ENCODE data around the gene SLC4A3. TPM values are rescaled to one million over a fixed set of nuclear protein-coding genes. Genes with fewer than 3 reads are reported as not detected.
A peak's percentile ranks its signal among the peaks of the same experiment; 100 is the strongest.

The SLC4A3 gene
- total RNA-seq, 1 donor from 2014 or later = 0.20 TPM

GRCh38 chr2:219613461-219614070 lies 13.9 kb upstream of the SLC4A3 start:
- ATAC-seq (no peak), DNase-seq (ENCODE audit: low spot score) (no peak)

DNA sequence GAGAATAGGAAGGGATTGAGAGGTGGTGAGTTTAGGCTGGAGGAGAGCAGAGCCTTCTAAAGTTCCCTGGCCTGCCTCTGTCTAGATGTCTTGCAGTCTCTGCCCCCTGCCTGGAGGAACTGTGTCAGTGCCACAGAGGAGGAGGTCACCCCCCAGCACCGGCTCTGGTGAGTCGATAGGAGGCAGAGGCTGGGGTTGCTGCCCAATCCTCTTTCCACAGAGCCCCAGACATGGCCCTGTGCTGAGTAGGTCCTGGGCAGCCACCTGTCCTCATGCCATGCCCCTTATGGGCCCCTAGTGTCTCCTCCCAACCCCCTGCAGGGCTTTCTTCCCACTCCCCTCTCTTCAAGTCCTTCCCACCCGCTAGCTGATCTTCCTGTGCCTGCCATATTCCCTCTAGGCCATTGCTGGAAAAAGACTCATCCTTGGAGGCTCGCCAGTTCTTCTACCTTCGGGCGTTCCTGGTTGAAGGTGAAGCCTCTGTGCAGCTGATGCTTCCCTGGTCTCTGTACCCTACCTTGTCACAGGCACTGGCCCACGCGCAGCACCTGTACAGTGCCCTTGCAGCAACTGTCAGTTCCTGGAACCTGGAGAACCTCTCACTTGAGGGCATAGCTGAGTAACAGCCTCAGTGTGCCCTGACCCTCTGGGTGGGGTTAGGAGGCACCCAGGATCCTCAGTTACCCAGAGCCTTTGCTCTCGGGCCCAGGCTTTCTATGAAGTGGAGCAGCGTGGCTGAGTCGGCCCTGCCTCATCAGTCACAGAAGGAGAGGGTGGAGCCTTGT lies 13.2 kb upstream of the SLC4A3 start:
- ATAC-seq = no peak

DNA sequence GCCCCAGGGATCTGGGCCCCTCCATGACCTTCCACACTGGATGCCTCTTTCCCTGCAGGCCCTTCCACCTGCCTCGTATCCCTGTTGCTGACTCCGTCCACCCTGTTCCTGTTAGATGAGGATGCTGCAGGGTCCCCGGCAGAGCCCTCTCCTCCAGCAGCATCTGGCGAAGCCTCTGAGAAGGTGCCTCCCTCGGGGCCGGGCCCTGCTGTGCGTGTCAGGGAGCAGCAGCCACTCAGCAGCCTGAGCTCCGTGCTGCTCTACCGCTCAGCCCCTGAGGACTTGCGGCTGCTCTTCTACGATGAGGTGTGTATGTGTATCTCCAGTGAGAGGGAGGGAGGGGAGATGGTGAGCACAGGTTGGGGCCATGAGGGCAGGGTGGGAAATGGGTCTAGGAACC lies 12.4 kb upstream of the SLC4A3 start:
- DNase-seq (ENCODE audit: low spot score) (no peak), ATAC-seq (no peak)

More for the DNA sequence above, 13.2 kb upstream of the SLC4A3 start:
- DNase-seq (ENCODE audit: low spot score) = no peak

GRCh38 chr2:219615894-219616293 lies 11.5 kb upstream of the SLC4A3 start:
- DNase-seq (ENCODE audit: low spot score) (no peak), ATAC-seq (no peak)

- peak; percentile 85 for ATAC-seq
- no peak for DNase-seq (ENCODE audit: low spot score)
Measured at GRCh38 chr2:219616550-219616949, 10.9 kb upstream of the SLC4A3 start.

- peak; percentile 38 for ATAC-seq
- DNase-seq (ENCODE audit: low spot score) = no peak
Measured at GRCh38 chr2:219618733-219619122, 8.7 kb upstream of the SLC4A3 start.

DNA sequence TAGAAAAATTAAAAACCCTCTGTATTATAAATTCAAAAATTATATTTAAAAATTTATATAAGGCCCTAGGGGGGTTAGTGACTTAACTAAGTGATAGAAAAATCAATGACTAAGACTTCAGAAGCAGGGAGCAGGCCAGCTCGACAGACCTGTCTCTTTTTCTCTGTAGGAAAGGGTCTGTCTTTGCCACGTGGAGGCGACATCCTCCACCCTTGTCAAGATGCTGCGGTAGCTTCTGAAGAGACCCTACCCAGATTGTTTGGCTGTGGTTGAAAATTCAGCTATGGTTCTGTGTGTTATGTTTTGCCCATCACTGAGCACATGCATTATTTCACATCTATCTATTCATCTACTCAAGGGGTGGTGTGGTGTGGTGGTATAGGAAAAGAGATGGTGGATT lies 8.2 kb upstream of the SLC4A3 start:
- no peak for DNase-seq (ENCODE audit: low spot score)
- no peak for ATAC-seq

GRCh38 chr2:219620546-219620945 lies 6.9 kb upstream of the SLC4A3 start:
- no peak for DNase-seq (ENCODE audit: low spot score)
- no peak for ATAC-seq

DNA sequence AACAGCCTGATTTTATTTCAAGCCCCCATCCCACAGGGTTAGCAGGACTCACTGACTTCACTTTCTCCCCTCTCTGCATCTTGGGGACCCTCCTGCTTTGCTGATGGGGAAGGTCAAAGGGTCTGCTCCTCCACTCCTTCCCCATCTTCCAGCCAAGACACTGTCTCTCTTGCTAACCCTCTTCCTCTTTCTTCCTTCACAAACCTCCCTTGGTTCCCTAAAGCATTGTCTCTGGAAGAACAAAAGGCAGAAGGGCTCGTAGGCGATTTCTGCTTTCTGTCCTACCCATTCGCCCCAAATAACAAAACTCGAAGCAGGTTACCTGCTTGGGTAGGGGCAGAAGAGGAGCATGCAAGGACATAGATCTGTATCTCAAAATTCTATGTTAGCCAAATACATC lies 5.5 kb upstream of the SLC4A3 start:
- ATAC-seq = no peak
- no peak for DNase-seq (ENCODE audit: low spot score)

DNA sequence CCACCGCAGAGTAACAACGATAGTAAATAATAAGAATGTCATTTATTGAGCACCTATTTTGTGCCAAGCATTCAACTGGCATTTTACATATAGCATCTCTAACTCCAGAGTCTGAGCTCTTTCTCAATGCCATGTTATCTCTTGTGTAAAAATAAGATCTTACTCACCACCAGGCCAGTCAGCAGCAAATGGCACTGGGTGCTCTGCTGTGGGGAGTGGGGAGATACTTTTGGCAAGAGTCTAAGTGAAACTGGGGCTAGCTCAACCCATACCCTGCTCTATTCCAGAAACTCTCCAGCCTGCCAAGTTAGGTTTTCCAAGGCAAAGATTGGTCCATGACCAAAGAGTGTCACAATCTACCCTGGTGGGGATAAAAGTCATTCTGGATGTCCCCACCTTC lies 5.0 kb upstream of the SLC4A3 start:
- ATAC-seq (no peak), DNase-seq (ENCODE audit: low spot score) (no peak)

DNA sequence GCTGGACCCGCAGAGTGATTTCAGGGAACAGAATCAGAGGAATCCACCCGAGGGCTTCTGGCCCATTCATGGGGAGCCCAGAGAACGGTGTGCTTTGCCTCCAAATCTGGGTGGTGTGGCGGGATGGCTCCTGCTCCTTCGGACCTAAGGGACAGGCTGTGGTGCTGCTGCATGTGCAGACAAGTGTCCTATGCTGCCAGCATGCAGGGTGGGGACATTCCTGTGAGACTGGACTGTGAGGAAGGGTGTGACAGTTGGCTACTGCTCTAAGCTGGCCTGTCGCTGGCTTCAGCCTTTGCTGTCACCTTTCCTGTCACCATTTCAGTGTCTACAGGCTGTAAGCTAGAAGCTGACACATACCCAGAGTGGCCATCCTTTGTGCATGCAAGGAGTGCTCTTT lies 2.9 kb upstream of the SLC4A3 start:
- DNase-seq (ENCODE audit: low spot score) = no peak
- no peak for ATAC-seq

DNA sequence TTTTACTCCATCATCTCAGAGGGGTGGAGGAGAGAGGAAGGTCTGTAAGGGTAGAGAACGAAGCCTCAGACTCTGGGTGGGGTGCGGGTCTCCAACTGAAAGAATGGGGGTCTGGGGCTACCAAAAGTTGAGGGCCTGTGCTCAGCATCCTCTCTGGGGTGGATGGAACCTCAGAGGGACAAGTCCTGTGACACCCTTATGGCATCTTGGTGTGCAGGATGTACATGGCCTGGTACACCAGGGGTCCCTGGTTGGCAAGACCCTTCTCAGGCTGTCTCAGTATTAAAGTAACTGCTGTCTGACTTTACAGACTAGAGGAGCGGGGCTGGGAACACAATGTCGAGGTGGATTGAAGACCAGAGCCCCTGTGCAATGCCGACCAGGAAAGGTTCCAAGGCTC lies 2.3 kb upstream of the SLC4A3 start:
- DNase-seq (ENCODE audit: low spot score) (no peak), ATAC-seq (no peak)

- ATAC-seq = no peak
- DNase-seq (ENCODE audit: low spot score) = no peak
Measured at GRCh38 chr2:219626540-219626939, 890 bp upstream of the SLC4A3 start.

DNA sequence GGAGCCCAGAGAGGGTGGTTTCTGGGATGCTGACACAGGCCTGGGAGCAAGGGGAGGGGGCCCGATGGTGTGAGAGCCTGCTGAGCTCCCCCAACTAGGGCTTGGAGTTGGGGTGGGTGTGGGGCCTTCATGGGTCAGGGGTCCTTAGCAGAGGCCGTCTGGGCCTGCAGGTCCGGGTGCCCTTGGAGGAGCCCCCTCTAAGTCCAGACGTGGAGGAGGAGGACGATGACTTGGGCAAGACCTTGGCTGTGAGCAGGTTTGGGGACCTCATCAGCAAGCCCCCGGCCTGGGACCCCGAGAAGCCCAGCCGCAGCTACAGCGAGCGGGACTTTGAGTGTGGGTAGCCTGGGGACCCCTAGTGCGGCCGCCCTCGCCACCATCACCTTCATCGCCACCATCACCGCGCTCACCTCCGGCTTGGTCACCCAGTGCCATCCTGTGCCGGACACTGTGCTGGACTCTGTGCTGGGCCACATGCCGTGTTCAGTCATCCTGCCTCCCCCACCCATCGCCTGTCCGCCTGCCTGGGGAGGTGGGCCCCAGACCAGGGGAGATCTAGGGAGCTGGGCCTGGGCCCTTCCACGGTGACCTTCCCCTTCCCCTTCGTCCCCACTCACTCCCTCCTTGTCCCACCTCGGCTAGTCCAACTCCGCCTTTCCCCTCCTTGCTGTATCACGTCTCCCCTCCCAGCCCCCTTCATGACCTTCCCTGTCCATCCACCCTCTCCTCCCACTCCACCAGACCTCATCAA lies 980 bp downstream of the SLC4A3 start:
- DNase-seq (ENCODE audit: low spot score) = no peak
- no peak for ATAC-seq

DNA sequence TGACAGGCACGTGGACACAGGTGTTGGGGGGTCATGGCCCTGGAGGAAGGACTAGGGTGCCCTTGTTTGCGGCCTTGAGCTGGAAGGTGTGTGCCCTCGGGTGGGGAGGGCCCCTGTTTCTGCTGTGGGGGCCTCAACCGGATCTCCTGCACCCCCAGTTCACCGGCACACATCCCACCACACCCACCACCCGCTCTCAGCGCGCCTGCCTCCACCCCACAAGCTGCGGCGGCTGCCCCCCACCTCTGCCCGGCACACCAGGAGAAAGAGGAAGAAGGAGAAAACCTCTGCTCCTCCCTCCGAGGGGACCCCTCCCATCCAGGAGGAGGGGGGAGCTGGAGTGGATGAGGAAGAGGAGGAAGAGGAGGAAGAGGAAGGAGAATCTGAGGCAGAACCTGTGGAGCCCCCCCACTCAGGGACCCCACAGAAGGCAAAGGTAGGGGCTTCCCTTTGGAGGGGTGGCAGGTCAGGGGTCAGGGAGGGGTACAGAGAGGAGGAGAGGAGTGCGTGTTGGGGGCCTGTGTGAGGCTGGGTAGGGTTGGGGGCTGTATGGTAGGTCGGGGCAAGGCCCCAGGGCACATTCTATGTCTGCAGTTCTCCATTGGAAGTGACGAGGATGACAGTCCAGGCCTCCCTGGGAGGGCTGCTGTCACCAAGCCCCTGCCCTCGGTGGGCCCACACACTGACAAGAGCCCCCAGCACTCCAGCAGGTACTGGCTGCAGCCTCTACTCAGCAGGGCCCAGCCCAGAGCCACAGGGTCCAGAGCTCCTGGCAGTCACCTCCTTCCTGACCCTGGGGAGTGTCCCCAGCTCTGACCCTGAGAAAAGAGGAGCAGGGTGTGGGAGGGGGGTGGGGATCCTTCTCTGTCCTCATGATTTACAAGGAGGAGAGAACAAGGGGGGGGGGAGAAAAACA lies 1.8 kb downstream of the SLC4A3 start:
- no peak for ATAC-seq
- DNase-seq (ENCODE audit: low spot score) = no peak

- ATAC-seq (no peak), DNase-seq (ENCODE audit: low spot score) (no peak)
Measured at GRCh38 chr2:219629976-219630695, 2.7 kb downstream of the SLC4A3 start.

DNA sequence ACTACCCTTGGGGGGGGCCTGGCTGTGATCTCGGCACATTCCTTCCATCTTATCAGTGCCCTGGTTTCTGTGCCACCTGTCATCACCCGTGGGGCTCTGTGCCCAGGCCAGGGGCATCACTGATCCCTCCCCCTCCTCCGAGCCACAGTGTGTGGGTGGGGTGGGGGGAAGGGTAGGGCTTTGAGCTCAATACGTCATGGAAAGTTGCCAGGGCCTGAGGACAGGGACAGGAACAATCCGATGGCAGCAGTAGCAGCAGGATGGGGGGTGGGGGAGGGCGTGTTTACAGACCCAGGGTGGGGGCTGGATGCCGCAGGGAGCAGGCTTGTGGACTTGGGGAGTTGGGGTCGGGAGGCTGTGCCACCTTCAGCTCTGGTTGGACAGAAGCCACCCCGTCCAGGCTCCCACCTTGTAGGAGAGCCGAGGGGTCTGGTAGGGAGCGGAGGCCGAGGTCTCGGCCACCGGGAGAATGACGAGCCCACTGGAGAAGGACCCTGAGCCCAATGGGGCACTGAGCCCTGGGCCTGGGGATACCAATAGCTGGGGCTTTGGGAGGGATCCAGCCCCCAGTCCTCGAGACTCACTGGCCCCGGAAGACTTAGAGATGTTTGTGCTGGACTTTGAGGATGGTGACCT lies 3.5 kb downstream of the SLC4A3 start:
- no peak for DNase-seq (ENCODE audit: low spot score)
- no peak for ATAC-seq

DNA sequence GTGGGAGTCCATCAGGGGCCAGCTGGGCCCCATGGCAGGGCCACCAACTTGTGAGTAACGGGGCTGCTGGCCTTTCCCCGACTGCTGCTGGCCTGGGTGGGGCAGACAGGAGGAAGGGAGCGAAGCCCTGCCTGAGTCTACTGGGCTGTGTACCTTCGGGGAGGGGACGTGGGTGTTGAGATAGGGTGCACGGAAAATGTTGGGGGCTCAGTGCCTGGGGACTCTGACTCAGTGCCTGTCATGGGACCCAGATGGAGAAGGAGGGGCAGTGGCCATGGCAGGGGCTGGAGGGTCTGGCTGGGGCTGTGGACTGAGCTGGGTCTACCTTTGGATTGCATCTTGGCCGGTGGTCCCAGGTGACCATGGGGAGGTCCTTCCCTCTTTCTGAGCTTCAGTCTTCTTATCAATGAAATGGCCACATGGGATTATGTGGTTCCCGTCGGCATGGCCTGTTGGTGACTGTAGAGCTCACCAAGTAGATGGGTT lies 4.0 kb downstream of the SLC4A3 start:
- DNase-seq (ENCODE audit: low spot score) (no peak), ATAC-seq (no peak)

DNA sequence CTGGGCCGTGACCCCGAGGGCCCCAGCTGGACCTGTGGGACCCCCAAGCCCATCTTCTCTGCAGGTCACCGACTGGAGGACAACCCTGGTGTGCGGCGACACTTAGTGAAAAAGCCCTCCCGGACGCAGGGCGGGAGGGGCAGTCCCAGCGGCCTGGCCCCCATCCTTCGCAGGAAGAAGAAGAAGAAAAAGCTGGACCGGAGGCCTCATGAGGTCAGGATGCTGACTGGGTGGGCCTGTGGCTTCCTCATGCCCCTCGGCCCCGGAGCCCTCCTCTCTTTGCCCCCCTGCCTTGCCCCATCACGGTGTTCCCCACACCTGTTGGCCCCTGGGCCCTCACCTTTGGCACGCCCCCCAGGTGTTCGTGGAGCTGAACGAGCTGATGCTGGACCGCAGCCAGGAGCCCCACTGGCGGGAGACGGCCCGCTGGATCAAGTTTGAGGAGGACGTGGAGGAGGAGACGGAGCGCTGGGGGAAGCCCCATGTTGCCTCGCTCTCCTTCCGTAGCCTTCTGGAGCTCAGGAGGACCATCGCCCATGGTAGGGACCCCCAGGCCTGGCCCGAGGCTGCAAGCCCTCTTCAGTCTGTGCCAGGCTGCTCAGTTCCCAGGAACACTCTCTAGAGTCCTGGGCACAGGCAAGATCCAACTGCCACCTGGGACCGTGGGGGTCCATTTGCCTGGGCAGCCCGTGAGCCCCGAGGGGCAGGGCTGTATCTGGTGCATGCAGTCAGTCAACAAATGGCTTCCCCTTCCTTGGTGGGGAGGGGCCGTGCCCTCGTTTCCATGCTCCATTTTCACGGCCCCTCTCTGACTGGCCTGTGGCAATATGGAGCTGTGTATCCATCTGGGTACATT lies 4.7 kb downstream of the SLC4A3 start:
- ATAC-seq (no peak), DNase-seq (ENCODE audit: low spot score) (no peak)

Measured in left lobe of liver (tissue), 2 donors.